GM12872 (cell line): ENCODE measurements around the gene HEXIM1.

ENCODE experiments used
- TF ChIP-seq, protein P1 (sequence below): IDR thresholded peaks from 3 replicates; pipeline ENCODE4 v1.5.1; 2011; ENCODE audit warnings: low read depth, mild to moderate bottlenecking, low read length, moderate library complexity; ENCODE audit not compliant: insufficient read depth

Gene HEXIM1

DNA sequence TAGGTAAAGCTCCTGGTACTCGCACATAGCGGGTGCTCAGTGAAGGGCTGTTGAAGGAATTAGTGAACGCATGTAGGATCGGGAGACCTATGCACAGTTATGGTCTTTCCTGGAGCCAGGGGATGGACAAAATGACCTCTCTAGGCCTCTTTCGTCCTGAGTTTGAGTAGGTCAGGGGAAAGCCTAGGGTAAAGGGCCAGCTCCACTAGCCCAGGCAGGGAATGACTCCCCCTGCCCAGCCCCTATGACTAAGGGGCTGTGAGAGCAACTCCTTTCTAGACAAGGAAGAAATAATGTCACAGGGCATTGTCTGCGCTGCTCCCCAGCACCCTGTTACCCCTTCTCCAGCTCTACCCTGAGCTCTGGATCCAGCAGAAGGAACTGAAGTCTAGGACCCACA, 48.8 kb downstream of the HEXIM1 start:
- TF ChIP-seq, protein P1, sequence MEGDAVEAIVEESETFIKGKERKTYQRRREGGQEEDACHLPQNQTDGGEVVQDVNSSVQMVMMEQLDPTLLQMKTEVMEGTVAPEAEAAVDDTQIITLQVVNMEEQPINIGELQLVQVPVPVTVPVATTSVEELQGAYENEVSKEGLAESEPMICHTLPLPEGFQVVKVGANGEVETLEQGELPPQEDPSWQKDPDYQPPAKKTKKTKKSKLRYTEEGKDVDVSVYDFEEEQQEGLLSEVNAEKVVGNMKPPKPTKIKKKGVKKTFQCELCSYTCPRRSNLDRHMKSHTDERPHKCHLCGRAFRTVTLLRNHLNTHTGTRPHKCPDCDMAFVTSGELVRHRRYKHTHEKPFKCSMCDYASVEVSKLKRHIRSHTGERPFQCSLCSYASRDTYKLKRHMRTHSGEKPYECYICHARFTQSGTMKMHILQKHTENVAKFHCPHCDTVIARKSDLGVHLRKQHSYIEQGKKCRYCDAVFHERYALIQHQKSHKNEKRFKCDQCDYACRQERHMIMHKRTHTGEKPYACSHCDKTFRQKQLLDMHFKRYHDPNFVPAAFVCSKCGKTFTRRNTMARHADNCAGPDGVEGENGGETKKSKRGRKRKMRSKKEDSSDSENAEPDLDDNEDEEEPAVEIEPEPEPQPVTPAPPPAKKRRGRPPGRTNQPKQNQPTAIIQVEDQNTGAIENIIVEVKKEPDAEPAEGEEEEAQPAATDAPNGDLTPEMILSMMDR: no peak

GRCh38 chr17:45197555-45198334, 49.5 kb downstream of the HEXIM1 start:
- TF ChIP-seq, protein P1: peak; percentile 100

DNA sequence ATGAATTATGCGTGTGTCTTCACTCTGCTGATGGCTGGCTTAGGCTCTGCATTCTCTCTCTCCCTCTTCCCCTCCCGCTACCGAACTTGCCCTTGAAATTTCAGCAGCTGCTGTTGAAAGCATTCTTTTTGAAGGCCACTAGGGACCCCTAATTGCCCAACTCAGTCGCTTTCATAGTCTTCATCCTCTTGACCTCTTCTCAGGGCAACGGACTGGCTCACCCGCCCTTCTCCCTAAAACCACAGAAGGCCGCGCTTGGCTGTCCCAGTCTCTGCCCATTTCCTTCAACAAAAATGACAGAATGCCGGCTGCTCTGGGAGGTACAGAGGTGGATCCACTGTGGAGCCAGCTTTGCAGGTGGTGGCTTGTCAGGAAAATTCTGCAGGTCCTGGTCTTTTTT, 52.4 kb downstream of the HEXIM1 start:
- TF ChIP-seq, protein P1: 0 out of 3 replicates have a peak, but pooled peaks have one; percentile 15

DNA sequence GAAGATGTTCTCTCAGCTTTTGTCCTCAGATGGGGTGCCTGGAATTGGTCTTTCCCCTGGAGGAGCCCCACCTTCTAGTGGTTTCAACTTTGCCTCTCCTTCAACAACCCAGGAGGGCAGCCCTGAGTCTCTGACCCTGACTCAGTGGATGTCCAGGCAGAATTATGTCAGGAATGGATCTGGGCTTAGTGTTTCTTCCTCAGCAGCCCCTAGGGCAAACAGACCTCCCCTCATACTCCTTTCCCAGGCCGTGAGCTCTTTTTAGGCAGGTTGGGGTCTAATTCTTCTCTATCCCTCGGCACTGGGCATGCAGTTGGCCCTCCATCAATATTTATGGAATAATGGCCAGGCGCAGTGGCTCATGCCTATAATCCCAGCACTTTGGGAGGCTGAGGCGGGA, 53.2 kb downstream of the HEXIM1 start:
- TF ChIP-seq, protein P1: no peak
